Smooth muscle cell of the brain vasculature (primary cell): ENCODE data around the gene TMPRSS7.

Experiments used
- DNase-seq: peaks from one replicate; pipeline ENCODE4 v3.0.0-alpha.2; 2012; ENCODE audit warnings: low read depth, low spot score

The TMPRSS7 gene

DNA sequence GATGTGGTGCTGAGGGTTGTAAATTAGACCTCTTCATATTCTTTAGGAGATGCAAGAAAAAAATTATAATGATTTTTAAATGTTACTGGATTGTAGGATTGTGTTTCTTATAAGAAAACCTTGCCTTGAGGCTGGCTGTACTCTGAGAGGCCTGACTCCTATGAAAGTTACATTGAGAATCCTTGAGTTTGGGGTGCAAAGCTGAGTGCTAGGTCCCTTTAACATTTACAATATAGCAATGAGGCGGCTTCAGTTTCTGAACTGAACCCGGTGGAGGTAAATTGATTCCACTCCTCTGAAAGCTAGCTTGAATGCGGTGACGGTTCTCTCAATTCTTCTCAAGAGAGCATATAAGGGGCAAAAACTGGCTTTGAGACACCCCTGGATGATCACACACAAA lies at the start of gene TMPRSS7:
TSS of gene TMPRSS7 (plus strand) at position 301 of the 400 bp plus-strand sequence. CDS start 110 bp downstream, outside the sequence.
- DNase-seq = no peak

GRCh38 chr3:111986800-111987199 lies 47.7 kb upstream of the TMPRSS7 start:
- no peak for DNase-seq

GRCh38 chr3:111989061-111989678 lies 45.4 kb upstream of the TMPRSS7 start:
- peak; percentile 53 for DNase-seq

DNA sequence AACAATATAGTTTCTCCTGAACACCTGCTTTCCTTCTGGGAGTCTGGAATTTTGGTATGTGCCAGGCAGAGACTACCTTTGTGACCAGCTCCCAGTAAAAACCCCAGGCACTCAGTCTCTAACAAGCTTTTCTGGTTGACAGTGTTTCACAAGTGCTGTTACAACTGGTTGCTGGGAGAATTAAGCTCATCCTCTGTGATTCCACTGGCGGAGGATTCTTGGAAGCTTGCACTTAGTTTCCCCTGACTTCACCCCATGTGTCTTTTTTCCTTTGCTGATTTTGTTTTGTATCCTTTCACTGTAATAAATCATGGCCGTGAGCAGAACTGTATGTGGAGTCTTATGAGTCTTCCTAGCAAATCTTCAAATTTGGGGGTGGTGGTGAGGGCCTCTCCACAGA lies 41.5 kb upstream of the TMPRSS7 start:
- DNase-seq = no peak

GRCh38 chr3:111998636-111999483 lies 35.7 kb upstream of the TMPRSS7 start, which contains the start of gene TAGLN3:
TSS of gene TAGLN3 (plus strand) at chr3:111998922. CDS start at chr3:111999423, 501 bp downstream.
- DNase-seq = no peak

DNA sequence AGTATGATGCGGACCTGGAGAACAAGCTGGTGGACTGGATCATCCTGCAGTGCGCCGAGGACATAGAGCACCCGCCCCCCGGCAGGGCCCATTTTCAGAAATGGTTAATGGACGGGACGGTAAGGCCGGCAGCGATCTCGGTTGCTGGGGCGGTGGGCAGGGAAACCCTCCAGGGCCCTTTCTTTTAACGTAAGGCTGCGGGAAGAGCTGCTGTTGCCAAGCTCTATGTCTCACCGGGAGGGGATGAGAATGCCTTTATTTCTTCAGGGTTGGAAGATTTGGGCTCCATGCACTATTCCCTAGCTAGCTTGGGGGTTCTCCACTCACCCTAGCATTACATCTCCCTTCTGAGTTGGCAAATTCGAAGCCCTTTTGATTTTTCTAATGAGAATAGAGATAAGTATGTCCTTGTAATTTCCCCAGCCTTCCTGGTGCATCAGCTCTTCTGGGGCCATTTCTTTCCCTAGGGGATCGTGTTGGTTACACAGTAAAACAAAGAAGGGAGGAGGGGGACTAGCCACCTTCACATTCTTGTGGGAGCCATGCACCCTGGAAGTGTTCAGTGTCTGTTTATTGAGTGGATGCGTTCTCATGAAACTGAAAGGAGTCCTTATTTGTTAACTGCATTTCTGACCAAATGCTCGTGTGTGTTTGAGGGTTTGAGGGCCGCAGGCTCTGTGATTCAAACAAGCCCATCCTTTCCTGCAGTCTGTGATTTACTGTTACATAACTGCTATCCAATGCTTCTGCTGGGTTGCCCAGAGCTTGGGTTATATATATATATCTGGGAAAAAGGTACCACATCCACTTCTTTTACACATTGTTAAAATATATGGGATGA lies 34.8 kb upstream of the TMPRSS7 start:
- DNase-seq = no peak

DNA sequence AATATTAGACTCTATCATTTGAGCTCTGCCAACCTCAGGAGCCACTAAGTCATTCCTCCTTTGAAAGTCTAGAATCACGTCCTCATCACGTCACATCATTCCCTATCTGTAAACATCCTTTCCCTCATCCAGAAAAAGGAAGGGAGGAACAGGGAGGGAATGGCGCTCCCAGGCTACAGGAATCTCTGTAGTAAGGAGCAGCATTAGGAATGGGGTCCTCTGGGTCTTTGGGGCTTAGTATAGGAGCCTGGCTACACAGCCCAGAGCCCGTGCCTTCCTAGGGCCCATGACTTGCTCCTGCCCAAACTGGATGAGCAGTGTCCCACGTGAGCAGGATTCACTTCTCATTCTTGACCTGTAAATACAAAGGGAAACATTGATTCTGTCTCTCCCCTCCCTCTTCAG lies 34.2 kb upstream of the TMPRSS7 start:
- no peak for DNase-seq

DNA sequence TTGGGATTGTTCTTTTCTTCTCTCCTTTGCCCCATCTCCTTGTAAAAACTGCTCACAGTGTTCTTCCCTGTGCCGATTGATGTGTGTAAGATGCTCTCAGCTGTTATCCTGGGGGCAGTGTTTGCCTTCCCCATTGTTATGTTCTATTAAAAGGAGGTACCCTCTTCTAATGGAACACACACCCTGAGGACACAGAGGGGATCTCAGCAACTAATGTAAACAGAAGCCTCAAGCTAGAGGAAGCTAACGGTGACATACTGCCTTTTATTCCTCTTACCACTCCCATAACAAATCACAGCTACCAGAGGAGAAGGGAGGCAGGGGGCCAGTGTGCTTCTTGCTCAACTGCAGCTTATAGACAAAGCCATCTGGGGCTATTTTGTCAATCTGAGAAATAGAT lies 33.6 kb upstream of the TMPRSS7 start:
- DNase-seq = no peak

- DNase-seq = no peak
Measured at GRCh38 chr3:112001526-112001925, 33.0 kb upstream of the TMPRSS7 start.

DNA sequence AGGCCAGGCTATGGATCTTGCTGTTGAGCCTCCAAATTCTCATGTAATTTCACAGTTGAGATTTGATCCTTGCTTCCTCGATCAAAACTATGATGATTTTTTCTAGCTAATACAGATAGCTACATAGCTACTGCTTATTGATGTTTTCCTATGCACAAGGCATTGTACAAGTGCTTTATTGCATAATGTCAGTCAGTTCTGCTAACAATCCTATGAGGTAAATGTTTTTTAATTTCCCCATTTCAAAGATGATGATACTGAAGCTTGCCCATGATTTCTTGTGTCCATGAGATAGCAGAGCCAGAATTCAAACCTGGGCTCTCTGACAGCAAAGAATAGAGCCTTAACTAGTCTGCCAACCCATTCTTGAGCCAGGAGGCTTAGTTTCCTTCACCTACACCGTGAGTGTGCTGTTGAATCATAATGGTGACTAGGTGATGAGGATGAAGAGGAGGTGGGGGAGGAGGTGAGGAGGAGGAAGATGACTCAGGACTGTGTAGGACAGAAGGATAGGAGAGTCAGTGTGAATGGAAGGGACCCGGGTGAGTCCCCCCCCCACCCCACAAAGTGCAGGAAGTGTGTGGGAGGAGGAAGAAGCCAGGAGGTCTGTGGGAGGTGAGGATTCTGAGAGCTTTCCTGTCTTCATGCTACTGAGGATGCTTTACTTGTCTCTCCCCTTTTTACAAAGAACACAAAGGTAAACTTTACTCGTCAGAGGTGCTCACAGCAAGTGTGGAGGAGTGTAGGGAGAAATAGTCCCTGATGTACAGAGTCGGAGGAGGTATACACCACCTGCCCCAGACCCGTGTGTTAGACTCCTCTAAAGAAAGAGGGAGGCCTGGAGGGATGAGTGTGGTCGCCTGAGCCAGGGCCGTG lies 32.2 kb upstream of the TMPRSS7 start:
- DNase-seq = no peak

GRCh38 chr3:112003321-112004080 lies 31.0 kb upstream of the TMPRSS7 start:
- DNase-seq = no peak

GRCh38 chr3:112004187-112004586 lies 30.3 kb upstream of the TMPRSS7 start:
- no peak for DNase-seq

- DNase-seq = no peak
Measured at GRCh38 chr3:112004669-112005068, 29.9 kb upstream of the TMPRSS7 start.

DNA sequence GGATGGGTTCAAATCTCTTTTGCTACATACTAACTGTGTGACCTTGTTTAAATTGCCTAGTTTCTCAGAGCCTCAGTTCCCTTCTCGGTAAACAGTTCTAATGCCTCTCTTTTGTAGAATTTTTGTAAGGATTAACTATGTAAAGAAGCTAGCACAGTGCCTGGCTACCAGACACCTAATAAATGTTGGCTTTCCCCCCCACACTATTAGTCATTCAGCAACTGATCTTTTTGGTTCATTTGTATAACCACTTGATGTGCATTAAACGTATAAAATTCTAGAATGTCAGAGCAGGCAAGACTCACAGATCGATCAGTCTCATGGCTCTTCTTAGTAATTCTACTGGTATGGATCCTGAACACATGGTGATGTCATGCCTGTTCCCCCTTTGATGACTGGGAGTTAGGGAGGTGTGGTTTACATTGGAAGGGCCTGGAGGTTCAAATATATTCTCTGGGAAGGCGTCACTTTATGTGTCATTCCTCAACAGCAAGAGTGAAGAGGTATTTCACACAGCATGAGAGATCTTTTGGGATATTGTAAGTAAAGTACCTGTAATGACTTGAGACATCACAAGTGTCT lies 29.4 kb upstream of the TMPRSS7 start:
- no peak for DNase-seq

DNA sequence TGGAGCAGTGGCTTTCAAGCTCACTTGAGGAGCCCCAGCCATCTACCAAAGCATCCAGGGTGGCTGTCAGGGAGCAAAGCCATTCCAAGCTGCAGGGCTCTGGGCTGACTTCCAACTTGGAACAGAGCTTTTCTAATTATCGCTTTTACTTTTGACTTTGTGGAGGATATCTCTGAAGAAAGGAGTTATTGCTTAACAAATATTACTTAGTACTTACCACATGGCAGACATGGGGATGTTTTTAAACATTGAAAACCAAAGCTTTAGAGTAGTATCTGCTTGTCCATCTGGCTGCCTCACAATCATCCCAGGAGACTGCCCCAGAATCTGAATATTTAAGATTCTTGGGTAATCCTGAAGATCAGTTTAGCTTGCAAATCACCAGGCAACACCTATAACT lies 26.9 kb upstream of the TMPRSS7 start:
- no peak for DNase-seq

DNA sequence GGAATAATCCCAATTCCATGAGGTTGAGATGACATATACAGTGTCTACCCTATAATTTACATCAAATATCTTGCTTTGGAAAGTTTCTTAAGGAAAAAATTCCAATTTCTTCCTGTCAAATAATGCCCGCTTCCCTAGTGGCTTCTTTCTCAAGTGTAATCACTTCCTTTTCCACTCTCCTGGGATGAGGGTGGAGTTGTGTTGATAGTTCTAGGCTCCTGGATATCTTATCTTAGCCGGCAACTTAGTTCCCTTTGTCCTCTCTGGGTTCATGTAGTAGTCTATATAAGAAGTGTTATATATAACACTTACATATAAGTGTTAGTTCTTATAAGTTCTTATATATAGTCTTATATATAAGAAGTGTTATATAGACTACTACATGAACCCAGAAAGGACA lies 24.9 kb upstream of the TMPRSS7 start:
- DNase-seq = no peak

DNA sequence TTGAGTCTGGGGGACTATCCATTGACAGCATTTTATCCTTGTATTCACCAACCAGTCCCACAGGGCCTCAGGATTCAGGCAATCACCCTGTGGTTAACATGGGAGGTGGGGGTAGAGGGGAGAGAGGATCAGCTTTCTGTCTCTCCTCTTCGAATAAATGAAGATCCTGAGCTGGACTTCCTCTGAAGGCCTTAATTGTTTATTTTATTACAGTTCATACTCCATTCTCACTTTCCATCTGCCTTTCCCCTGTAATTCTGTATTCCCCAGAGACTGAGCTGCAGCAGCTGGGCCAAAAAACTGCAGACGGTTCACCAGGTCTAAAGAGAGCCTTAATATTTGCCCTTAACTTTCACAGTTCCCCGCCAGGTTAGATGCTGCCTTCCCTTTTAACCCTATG lies 23.9 kb upstream of the TMPRSS7 start:
- no peak for DNase-seq

DNA sequence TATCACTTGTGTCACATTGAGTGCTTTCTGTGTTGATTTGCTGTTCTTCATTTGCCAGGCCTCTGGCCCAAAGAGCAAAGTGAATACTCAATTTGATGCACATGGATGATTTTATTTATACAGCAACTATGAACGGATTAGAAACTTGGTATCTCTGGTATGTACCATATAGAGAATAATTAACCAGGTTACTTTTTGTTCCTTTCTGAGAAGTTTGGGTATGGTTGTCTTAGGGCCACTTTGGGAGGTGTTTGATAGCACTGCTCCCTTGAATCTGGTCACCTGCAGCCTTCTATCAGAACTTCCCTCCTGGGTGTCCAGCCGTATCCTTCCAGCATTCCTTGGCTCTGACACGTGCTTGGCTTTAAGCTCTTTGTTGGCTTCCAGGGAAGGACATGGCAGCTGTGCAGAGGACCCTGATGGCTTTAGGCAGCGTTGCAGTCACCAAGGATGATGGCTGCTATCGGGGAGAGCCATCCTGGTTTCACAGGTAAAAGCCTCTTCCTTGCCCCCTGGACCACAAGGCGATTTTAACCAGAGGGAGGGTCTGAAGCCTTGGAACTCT lies 23.1 kb upstream of the TMPRSS7 start:
- DNase-seq = no peak

DNA sequence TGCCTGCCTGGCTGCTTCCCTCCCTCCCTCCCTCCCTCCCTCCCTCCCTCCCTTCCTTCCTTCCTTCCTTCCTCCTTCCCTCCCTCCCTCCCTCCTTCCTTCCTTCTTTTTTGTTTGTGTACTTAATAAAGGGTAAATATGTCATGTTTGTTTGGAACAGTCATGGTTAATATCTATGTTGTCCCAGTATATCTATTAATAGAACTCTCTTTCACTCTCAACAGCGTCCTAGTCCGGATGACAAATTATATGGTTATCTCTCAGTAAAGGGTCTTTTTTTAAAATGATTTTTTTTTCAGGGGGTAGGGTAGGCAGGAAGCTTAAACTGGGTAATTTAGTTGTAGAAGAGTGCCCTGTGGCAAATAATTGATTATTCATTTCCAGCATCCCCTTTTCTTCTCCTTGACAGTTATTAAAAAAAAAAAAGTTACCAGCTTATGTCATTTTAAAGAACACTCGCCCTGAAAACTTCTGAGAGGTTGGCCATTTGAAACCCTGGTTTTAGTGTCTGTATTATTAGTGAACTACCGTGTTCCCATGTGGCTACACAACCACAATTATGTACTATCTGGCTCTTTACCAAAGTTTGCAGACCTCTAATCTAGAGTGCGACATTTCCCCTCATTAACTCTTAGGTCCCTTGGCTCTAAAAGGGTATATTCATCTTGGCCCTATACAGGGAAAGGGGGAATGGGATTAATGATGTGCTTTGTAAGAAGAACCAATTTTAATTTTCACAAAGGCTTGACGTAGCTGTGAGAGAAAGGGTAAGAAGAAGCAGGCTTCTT lies 22.1 kb upstream of the TMPRSS7 start:
- DNase-seq = no peak
